AML-193 (cell line): ENCODE data around the gene SMIM5.

Experiments
- DNase-seq, 2 experiments: peaks; one replicate each; lab custom pipeline; 2025; lab: John Stamatoyannopoulos, UW

The SMIM5 gene

DNA sequence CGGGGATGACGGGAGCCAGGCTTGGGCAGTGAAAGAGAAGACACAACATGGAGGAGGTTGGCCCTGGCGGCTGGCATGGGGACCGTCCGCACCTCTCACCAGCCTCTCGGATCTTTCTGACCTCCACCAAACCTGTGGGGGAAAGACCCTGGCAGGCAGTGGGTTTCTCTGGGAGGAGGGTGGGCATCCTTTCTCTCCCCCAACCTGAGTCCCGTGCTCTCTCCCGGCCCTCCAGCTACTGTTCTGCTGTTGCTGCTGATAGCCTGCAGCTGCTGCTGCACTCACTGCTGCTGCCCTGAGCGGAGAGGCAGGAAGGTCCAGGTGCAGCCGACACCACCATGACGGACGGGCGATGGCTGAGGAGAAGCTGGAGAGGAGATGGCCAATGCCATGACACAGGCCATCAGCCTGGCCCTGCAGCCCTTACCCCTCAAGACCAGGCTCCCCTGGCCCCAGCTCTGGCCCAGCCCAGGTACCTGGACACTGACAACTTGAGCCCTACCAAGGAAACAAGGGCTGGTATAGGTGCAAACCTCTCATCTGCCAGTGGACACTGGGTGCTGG, 7.4 kb downstream of the SMIM5 start:
- DNase-seq = no peak

DNA sequence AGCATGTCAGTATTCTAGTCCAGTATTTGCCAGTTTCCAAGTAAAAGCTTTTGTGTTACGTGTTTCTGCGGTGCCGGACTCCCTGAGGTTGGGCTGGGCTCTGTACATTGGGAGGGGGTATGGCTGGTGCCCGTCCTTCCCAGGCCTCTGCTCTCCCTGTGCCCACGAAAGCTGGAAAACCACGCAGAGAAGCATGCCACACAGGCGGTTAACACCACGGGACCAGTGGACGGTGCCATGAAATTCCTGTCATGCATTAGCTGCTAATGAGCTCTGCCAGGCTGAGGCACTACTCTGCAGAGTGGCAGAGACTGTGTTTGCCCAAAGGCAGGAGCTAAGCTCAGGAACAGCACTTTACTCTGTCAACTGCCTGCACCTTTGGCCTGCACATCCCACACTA, 8.1 kb downstream of the SMIM5 start:
- DNase-seq = no peak

DNA sequence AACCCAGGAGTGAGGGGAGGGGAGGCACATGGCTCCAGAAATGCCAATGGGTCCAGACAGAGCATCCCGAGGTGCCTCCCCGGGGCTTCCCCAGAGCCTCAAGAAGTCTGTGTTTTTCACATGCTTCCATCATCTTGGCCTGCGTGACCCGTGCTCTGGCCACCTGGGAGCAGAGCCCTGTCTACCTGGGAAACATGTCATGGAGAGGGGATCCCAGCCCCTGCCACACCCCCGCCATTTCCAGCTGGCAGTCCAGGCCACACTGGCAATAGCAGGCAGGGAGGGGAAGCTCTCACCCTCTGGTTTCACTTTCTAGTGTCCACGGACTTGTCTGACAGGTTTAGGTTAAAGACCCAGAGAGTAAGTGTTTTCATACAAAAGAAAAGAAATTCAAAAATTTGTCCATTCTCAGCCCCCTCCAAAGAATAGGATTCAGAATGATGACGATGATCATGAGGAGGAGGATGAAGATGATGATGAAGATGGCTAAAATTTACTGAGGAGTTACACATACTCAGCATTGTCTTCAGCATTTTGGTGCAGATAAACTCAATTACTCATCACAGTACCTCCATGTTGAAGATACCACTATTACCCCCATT, 9.0 kb downstream of the SMIM5 start:
- DNase-seq = no peak

DNA sequence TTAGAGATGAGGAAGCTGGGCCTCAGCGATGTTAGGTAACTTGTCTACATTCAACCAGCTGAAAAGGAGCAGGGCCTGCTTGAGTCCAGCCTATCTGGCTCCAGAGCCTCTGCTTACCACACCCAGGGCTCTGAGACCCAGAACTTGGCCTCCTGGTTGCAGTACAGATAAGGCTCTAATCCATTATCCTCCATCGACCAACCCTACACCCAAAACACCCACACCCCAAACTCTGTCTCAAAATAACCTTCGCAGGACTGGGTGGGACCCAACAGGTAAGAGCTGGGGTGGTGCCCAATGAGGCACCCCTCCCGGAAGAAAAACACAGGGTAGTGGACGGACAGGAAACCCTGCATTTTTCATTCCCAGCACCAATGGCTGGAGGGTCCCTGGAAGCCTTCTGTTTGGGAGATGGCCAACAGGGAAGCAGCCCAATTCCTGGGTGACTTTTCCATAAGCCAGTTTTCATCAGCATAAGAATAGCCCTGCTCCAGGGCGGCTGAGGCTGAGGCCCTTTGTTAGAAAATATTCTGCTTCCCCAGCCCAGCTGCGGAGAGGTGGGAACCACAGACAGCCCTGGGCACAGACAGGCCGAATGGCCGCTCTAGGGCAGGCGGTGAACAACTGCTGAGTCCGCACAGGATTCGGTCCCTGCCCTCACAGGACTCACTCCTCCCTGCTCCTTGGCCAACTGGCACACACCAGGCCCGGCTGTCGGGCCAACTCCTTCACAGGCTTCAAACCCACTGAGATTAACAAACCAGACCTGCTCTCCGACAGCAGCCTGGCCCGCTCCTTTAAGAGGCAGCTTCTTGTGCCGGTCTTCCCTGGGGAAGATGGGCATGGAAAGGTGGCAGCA, 9.8 kb downstream of the SMIM5 start:
- no peak for DNase-seq

DNA sequence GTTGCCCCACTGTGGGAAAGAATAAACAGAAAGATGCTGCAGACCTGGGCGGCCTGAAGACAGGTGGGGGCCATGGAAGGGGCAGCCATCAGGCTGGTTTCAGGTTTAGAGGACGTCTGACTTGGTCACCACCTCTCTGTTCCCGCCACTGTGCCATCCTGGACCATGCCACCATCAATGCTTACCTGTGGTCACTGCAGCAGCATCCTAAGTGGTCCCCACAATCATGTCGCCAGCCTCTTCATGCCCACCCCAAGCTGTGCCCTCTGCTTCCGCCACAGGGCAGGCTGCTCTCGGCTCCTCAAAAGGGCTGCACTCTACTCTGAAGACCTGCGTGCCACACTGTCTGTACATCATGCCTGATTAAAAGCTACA, 10.4 kb downstream of the SMIM5 start:
- DNase-seq = no peak

DNA sequence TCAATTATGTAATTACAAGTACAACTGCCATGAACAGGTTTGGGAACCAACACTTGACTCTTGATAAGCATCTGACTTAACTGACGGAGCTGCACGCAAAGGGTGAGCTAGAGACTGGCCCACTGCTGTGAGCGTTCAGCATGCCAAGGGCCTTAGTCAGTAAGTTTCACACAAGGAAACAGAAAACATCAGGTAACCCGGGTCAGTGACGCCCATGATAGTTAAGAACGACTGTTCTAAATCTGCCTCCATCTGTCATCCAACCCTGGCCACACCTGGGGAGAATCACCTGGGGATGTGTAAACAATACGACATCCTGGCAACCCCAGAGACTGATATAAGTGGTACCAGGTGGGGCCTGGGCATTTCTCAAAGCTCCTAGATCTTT, 12.3 kb downstream of the SMIM5 start:
- no peak for DNase-seq

DNA sequence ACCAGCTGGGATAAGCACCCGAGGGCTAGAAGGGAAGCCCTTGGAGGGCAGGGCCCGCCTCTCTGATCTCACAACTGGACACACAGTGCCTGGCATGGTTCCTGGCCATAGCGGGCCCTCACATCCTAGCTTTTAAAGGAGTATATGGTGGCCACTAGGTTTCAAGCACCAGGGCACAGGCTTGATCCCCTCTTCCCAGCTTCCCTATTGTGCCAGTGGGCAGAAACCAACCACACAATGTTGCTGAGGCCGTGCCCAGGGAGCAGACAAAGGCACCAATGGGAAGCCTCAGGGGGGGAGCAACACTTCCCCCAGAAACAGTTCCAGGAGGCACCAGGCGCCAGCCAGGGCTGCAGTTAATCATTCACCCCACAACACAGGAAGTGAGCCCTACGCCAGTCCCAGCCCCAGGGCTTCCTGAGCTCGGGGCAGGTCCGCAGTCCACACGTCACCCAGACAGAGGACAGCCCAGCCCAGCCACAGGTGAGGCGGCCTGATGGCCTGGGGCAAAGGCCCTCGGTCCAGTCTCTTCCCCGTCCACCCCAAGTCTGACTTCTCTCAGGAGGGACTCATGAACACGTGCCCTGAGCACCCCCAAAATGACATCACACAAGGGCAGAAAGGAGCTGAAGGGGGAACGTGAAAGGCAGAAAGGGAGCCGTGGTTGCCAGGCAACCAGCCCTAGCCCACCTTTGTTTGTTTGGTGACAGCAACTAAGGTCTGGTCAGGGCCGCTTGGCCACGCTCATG, 12.8 kb downstream of the SMIM5 start:
- no peak for DNase-seq

DNA sequence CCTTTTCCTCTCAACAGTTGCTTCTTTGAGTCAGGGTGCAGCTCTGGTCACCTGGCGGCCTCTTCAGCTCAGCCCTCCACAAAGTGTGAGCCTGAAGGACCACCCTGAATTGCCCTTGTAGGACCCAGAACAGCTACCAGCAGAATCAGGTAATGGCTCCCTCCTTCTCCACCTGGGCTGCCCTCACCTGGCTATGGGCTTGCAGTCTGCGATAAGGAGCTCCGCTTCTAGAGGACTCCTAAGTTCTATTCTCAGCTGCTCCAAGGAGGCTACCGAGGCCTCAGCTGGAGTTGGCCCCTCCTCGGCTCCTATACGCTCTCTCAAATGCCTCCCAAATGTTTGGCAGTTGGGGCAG, 13.4 kb downstream of the SMIM5 start:
- DNase-seq = no peak

DNA sequence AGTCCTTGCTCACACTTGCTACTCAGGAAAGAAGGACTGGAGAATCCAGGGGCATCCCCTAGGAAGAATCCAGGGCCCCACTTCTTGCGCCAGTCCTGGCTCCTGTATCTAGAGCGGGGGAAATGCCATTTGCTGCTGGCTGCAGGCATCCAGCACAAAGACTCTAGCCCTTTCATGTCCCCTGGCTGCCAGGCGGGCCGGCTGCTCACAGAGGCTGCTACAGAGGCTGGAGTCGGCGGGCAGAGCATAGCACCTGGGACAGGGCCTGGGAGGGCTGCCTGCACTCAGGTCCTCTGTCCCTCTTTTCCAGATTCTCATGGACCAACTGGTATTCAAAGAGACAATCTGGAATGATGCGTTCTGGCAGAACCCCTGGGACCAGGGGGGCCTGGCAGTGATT, 13.8 kb downstream of the SMIM5 start:
- DNase-seq = no peak

DNA sequence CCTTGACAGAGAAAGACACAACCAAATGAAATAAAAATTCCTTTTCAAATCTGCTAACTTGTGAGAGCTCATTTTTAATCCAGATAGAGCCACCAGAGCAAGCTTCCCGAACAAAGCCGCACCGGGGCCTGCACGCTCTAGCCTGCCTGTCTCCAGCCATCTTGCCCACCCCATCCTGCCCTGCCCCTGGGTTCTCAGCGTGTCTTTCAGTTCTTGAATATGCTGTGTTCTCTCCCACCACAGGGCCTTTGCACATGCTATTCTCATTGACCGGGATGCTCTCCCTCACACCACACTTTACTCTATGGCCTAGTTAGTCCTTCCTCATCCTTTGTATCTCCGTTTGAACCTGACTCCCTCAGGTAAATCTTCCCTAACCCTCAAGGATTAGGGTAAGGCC, 14.7 kb downstream of the SMIM5 start:
- DNase-seq = no peak

DNA sequence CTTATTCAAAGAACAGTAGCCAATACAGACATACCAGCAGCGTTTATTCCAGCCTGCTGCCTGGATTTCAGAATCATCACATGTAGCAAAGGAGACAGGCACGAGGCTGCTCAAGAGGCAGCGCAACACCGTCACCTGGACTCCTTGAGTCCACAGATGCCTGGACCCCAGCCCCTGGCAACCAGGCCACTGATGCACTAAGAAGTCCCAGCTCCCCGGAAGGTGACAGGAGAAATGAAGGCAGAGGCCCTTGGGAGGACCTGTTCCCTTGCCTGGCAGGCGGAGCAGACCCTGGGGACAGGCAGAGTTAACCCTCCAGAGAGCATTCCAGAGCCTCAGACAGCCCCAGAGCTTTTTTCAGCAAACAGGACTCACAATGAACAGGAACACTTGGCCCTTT, 16.5 kb downstream of the SMIM5 start:
- no peak for DNase-seq

DNA sequence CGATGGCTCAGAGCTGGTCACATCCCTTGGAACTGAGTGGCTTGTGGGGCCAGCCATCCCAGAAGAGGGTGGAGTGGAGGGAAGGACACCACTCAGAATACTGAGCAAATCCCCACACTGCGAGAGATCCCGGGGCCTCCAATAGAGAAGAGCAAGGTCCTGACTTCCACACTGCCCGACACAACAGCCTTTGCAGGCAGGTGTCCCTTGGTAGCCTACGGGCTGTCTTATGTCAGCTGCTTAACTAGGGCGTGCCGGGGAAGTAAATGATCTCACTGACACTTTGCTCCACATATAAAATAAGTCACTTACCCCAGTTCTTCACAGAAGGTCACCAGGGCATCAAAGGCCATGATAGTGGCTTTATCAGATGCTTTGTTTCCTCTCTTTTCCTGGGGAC, 17.6 kb downstream of the SMIM5 start:
- no peak for DNase-seq

DNA sequence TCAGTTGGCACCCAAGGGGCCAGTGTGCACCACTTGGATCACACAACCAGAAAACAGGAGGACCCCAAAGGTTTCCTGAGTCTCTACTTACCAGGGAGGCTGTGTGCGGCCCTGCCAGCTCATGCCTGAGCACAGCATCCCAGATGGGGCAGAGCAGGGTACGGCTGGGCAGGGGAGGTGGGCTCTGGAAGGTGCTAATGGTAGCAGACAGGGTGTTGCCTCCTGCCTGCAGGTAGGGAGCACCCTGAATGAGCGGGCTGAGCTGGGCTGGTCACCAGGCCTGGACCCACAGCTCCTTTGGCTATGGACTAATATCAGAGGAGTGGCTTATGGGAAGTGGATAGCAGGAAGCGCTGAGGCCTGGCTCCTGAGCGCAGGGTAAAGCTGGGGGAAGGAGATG, 19.1 kb downstream of the SMIM5 start:
- DNase-seq = no peak

DNA sequence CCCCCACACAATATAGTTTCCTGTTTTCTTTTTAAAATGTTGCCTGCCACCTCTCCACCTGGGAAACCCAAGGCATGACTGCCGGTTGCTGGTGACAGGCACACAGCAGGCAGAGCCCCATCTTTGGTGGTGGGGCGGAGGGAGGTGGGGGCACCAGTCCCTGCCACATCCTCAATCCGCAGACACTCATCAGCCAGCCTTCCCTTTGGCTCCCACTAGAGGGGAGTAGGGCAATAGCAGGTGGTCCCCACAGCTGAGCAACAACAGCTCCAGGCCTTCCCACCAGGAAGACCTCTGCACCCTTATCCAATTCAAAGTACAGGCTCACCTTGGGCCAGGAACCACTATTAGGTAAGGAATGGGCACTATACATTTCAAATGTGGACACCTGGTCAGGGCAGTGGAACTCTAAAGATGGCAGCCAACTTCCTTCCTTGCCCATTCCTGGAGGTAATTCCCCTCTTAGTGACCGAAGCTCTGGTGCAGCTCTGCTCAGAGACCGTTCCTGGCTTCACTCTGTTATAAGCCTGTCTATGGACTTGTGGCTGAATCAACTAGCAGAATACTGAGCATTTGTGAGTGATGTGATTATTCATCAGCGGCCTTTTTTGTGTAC, 19.8 kb downstream of the SMIM5 start:
- DNase-seq = peak in 1 of 2 experiments; percentile 11

DNA sequence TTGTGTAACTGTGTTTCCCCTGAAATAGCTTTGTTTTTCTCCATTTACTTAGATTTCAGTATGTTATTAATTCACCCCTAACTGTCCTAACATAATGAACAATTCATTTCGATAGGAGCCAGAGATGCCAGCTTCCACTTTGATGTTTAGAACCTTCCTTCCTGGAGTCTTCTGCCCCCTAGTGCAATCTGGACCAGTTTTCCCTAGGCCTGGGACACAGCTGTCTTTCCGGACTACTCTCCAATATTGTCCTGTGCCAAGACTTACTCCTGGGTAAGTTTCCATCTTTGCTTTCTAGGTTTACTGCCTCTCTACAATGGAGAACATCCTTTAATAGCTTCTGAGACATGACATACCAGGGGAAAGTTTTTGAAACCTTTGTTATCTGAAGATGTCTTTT, 20.9 kb downstream of the SMIM5 start:
- DNase-seq = no peak

DNA sequence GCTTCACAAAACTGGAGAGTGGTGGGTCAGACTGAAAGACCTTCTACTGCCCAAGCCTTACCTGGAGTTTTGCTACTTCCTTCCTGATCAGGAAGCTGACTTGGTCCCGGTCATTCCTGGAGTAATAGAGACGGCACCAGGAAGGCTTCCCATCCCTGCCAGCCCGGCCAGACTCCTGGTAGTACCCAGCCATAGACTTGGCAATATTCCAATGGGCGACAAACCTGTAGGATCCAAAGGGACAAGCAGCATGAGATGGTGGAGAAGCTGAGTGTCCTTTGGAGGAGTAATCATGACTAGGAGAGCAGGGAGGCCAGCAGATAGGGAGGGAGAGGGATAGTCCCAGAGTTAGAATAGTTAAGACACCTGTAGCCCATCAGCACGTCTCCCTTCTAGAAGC, 25.0 kb downstream of the SMIM5 start:
- no peak for DNase-seq

DNA sequence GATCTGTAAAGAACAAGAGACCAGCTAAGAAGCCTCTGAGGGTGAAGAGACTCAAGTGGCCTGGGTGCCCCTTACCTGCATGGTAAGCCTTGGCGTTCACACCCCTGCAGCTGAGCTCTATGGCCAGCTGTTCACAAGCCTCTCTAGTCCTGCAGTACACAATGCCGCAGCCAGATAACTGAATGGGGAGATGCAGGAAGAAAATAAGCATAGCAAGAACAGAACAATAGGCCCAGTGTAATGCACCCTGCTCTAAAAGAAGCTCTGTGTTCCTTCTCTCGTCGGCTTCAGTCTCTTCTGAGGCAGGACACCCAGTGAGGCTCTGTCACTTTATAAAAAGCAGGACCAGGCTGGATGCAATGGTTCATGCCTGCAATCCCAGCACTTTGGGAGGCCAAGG, 28.3 kb downstream of the SMIM5 start:
- no peak for DNase-seq

DNA sequence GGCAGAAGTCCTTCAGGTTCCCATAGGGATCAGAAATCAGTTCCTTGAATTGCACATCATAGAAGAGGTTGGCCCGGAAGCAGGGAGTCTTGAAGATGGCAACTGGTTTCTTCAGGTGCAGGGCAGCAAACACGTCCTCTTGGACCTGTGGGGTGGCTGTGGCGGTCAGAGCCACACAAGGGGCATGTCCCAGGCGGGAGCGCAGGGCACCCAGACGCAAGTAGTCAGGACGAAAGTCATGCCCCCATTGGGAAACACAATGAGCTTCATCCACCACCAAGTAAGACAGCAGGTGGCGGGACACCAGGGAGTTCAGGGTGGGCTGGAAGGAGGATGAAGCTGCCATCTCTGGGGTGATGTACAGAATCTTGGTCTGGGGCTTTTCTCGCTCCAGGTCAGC, 29.3 kb downstream of the SMIM5 start:
- no peak for DNase-seq

DNA sequence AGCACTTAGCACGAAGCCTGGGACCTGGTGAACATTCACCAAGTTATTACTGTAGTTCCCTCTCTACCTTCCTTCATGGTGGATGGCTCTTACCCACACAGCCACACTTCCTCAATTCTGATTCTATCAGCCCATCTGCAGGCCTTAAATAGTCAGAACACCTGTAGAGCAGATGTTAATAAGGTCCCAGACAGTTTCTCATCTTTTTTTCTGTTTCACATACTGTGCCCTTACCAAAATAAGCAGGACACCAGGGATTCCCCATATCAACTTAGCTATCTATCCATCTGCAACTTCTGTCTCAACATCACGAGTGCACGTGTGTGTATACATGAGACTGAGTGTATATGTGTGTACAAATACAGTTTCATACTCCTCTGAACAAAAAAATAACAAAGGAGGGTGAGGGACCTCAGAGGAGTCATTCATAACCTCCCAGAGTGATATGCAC, 30.9 kb downstream of the SMIM5 start:
- DNase-seq = peak in 1 of 2 experiments; percentile 12

DNA sequence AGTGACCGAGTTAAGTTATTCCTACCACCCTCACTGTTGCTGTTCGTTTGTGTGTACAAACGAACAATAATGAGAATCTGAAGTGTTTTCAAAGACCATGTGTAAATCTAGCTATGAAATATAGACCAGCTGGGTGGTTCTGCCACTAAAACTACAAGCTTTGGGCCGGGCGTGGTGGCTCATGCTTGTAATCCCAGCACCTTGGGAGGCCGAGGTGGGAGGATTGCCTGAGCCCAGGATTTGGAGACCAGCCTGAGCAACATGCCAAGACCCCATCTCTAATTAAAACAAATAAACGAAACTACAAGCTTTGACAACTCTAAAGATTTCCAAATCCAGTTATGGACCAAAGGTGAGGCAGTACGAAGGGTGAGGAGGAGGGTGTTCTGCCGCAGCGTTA, 32.7 kb downstream of the SMIM5 start:
- DNase-seq = no peak

DNA sequence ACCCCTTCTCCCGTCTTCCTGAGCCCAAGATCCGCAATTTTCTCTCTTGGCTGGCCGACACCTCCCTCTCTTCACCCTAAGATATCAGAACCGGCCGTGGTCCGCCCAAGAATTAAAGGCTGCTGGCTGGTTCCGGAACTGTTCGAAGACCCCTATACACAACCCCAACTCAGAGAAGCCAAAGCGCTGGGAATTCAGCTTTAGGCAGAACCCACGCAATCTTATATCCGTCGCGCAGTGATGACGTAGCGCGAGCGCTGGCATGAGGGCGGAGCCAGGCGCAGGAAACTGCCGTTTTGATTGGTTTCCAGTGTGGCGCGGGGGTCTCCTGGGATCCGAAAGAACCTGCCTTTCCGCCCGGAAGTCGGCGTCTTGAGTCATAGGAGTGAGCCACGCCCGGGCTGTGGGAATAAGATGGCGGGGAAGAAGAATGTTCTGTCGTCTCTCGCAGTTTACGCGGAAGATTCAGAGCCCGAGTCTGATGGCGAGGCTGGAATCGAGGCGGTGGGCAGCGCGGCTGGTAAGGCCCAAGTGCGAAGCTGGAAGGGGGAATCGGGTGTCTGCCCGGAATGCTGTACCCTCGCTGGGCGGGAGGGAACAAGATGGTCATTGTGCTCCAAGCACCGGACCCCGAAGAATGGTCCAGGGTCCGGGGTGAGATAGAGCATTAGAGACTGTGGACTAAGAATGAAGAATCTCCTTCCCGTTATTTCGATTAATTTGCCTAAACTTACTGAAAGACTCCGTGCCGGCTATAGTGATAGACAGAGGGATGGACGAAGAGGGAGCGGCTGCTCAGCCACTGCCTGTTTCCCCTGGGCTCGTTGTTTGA, 33.9 kb downstream of the SMIM5 start, which contains the start of the genes RECQL5 and SAP30BP:
Gene RECQL5 (minus strand): TSS at position 196 of the 832 bp plus-strand sequence. CDS start 597 bp downstream, outside the sequence.
Gene SAP30BP (plus strand): TSS at position 380 of the 832 bp plus-strand sequence. CDS start 35 bp downstream, at position 415.
- peak; percentile 97 to 98 for DNase-seq
